GM12801 (cell line): ENCODE data around the gene HMGXB4.

Source experiments
- CTCF ChIP-seq: IDR thresholded peaks from one replicate; pipeline ENCODE4 v1.5.1; 2011; ENCODE audit warnings: control low read depth; ENCODE audit not compliant: insufficient read length; ENCODE audit errors: extremely low read depth

HMGXB4 gene

GRCh38 chr22:35325209-35325608 lies 67.9 kb downstream of the HMGXB4 start:
- TF ChIP-seq CTCF: no peak

GRCh38 chr22:35326854-35327562 lies 69.7 kb downstream of the HMGXB4 start:
- no peak for TF ChIP-seq CTCF

- TF ChIP-seq CTCF: no peak
Measured at GRCh38 chr22:35327690-35328471, 70.6 kb downstream of the HMGXB4 start.

- no peak for TF ChIP-seq CTCF
Measured at GRCh38 chr22:35328472-35328885, 71.2 kb downstream of the HMGXB4 start.

- TF ChIP-seq CTCF: no peak
Measured at GRCh38 chr22:35329114-35329847, 72.0 kb downstream of the HMGXB4 start.

GRCh38 chr22:35330258-35330861 lies 73.1 kb downstream of the HMGXB4 start:
- no peak for TF ChIP-seq CTCF

GRCh38 chr22:35332278-35332677 lies 75.0 kb downstream of the HMGXB4 start:
- TF ChIP-seq CTCF: no peak
